Stimulated activated naive B cell treated with anti-CD40 and anti-IgM and Interleukin-4, amounts not matched to agents 10 μg/mL and 1 μg/mL and 100 μg/mL, for 72 hours (primary cell): ENCODE results near the gene TCF7L2.
A peak's percentile ranks its signal among the peaks of the same experiment; 100 is the strongest.

ENCODE experiments used
- ATAC-seq, 2 donors: fragments of 150-1000 bp; cut with Tn5 transposase; replicated peaks; 2 replicates each; pipeline ENCODE4 v1.10.0; 2021; ENCODE audit warnings: moderate library complexity in 1 of 2
- DNase-seq: peaks from one replicate; pipeline ENCODE4 v3.0.0; 2021
- H3K27ac Mint-ChIP-seq: one replicate; pipeline ENCODE4 v1.8.0; 2022; ENCODE audit warnings: mild to moderate bottlenecking, mixed read lengths
- H3K27me3 Mint-ChIP-seq, 2 donors: one replicate each; pipeline ENCODE4 v1.8.0; 2022; ENCODE audit warnings: mixed read lengths in 2 of 2
- H3K36me3 Mint-ChIP-seq, 2 donors: one replicate each; pipeline ENCODE4 v1.8.0; 2022; ENCODE audit warnings: mixed read lengths in 2 of 2, mild to moderate bottlenecking in 1 of 2
- H3K4me1 Mint-ChIP-seq, 2 donors: one replicate each; pipeline ENCODE4 v1.8.0; 2022; ENCODE audit warnings: mixed read lengths in 2 of 2, mild to moderate bottlenecking in 1 of 2
- H3K4me3 Mint-ChIP-seq, 2 donors: one replicate each; pipeline ENCODE4 v1.8.0; 2022; ENCODE audit warnings: mild to moderate bottlenecking in 2 of 2, mixed read lengths in 2 of 2, moderate library complexity in 1 of 2
- H3K9me3 Mint-ChIP-seq, 2 donors: one replicate each; pipeline ENCODE4 v1.8.0; 2022; ENCODE audit warnings: mixed read lengths in 2 of 2, mild to moderate bottlenecking in 1 of 2

The TCF7L2 gene

DNA sequence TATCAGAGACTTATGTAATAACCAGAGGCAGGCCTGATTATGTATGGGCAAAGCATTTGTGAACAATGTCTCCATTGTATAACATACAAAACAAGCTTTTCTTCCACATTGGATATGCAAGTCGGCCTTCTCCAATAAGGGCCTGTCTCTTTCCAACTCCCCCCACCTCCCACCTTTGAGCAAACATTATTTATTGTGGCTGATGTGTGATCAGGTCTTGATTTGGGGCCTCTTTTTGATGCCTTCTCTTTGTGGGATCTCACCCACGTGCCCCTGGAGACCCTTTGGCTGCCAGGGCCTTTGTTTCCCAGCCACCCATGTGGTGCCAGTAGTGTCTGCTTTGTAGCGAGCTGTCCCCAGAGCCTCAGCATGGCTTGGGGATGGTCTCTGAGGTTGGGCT lies 53.0 kb downstream of the TCF7L2 start:
- ATAC-seq = no peak
- peaks cover 43 to 66% of the 10 kb centered on the region in 2 donors for H3K27me3 Mint-ChIP-seq
- peaks cover 0 to 2% of the 10 kb centered on the region in 2 donors for H3K4me1 Mint-ChIP-seq

DNA sequence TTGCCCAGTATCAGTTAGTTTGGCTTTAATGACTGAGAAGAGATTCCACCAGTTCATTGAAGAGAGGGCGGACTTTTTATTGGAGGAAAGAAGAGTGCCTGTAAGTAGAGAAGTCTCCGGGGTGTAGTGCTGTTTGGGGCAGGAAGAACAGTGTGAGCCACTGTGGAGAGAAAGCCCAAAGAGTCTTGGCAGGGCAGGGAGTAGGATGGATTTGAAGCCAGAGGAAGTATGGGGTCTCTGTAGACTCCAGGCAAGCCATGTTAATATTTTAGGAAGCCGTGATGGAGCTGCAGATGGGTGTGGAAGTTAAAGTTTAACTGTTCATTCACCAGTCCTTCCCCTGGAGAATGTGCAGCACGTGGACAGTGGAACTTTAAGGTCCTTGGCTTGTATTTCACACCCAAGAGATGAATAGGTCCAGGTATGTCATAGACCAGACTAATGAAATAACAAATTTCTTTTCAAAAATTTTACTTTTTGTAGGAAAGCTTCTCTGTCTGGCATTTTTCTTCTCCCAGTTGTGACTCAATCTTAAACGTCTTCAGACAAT lies 54.1 kb downstream of the TCF7L2 start:
- H3K27me3 Mint-ChIP-seq = peaks cover 51 to 72% of the 10 kb centered on the region in 2 donors

More for the DNA sequence above, 53.0 kb downstream of the TCF7L2 start:
- Mint-ChIP-seq H3K27ac (no peak overlapping the region), H3K4me3 (no peak overlapping the region), H3K36me3 (no peaks in the 10 kb centered on the region), H3K9me3 (no peaks in the 10 kb centered on the region)
- DNase-seq = no peak

GRCh38 chr10:113005380-113005779 lies 55.3 kb downstream of the TCF7L2 start:
- no peak overlapping the region for H3K4me3 Mint-ChIP-seq
- H3K9me3 Mint-ChIP-seq = no peaks in the 10 kb centered on the region
- DNase-seq = no peak
- peaks cover 0 to 2% of the 10 kb centered on the region in 2 donors for H3K4me1 Mint-ChIP-seq
- H3K36me3 Mint-ChIP-seq = no peaks in the 10 kb centered on the region
- no peak for ATAC-seq
- peaks cover 56 to 70% of the 10 kb centered on the region in 2 donors for H3K27me3 Mint-ChIP-seq
- no peak overlapping the region for H3K27ac Mint-ChIP-seq

More for the DNA sequence above, 54.1 kb downstream of the TCF7L2 start:
- H3K9me3 Mint-ChIP-seq = no peaks in the 10 kb centered on the region
- no peak for ATAC-seq
- no peaks in the 10 kb centered on the region for H3K36me3 Mint-ChIP-seq
- no peak overlapping the region for H3K27ac Mint-ChIP-seq
- DNase-seq = no peak
- peaks cover 0 to 2% of the 10 kb centered on the region in 2 donors for H3K4me1 Mint-ChIP-seq
- no peak overlapping the region for H3K4me3 Mint-ChIP-seq

GRCh38 chr10:113006656-113007342 lies 56.8 kb downstream of the TCF7L2 start:
- Mint-ChIP-seq H3K4me1 (peaks cover 0 to 2% of the 10 kb centered on the region in 2 donors), H3K27me3 (peaks cover 52 to 57% of the 10 kb centered on the region in 2 donors), H3K36me3 (no peaks in the 10 kb centered on the region), H3K27ac (no peak overlapping the region), H3K9me3 (no peaks in the 10 kb centered on the region), H3K4me3 (no peak overlapping the region)
- DNase-seq = no peak
- peak; percentile 6 to 31 for ATAC-seq

DNA sequence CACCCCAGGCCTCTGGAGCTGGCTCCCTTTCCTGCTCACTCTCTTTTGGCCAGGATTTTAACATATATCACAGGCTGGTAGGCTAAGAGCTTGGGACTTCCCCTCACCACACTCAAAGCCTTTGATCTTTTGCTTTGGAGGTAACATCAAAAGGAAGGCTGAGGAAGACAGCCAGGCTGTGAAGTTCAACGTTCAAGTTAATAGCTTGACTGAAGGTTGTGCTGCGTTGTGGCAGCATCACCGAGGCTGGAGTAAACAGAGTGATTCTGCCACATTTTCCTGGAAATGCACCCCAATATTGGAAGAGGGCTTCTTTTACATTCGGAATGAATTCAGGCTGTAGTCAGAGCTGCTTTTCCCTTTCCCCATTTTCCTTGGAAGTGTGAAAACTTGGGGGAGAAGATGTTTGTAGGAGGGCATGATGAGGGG lies 57.3 kb downstream of the TCF7L2 start:
- peak; percentile 80 to 82 for ATAC-seq

GRCh38 chr10:113007821-113008220 lies 57.8 kb downstream of the TCF7L2 start:
- DNase-seq = no peak
- peaks cover 0 to 2% of the 10 kb centered on the region in 2 donors for H3K4me1 Mint-ChIP-seq
- H3K27me3 Mint-ChIP-seq = peaks cover 51 to 52% of the 10 kb centered on the region in 2 donors
- no peaks in the 10 kb centered on the region for H3K36me3 Mint-ChIP-seq
- H3K27ac Mint-ChIP-seq = no peak overlapping the region
- H3K9me3 Mint-ChIP-seq = no peaks in the 10 kb centered on the region
- no peak overlapping the region for H3K4me3 Mint-ChIP-seq
- ATAC-seq = peak in 1 of 2 donors; percentile 41

More for the DNA sequence above, 57.3 kb downstream of the TCF7L2 start:
- Mint-ChIP-seq H3K9me3 (no peaks in the 10 kb centered on the region), H3K27ac (no peak overlapping the region), H3K4me3 (no peak overlapping the region), H3K36me3 (no peaks in the 10 kb centered on the region), H3K4me1 (peaks cover 0 to 2% of the 10 kb centered on the region in 2 donors), H3K27me3 (peaks cover 52% of the 10 kb centered on the region in 2 donors)
- no peak for DNase-seq

DNA sequence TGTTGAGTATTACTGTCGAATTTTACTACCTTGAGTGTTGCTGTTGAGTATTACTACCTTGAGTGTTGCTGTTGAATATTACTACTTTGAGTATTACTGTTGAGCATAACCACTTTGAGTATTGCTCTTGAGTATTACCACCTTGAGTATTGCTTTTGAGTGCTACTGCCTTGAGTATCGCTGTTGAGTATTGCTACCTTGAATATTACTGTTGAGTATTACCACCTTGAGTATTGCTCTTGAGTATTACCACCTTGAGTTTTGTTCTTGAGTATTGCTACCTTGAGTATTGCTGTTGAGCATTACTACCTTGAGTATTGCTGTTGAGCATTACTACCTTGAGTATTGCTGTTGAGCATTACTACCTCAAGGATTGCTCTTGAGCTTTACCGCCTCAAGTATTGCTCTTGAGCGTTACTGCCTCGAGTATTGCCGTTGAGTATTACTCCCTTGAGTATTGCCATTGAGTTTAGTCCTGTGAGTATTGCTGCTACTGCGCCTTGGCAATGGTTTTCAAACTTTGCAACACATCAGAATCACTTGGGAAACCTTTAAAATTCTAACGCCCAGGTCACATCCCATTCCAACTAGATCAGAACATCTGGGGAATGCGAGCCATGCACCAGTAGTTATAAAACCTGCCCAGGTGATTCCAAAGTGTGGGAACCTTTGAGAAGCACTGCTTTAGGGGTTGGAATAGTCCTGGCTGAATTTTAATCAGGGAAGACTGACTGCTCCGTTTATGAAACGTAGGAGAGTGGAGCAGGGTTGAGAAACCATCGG lies 61.7 kb downstream of the TCF7L2 start:
- ATAC-seq (no peak), DNase-seq (no peak)
- Mint-ChIP-seq H3K27ac (no peak overlapping the region), H3K4me3 (no peak overlapping the region), H3K36me3 (no peaks in the 10 kb centered on the region), H3K9me3 (no peaks in the 10 kb centered on the region), H3K27me3 (peaks cover 29 to 32% of the 10 kb centered on the region in 2 donors), H3K4me1 (peaks cover 0 to 2% of the 10 kb centered on the region in 2 donors)

- H3K9me3 Mint-ChIP-seq = no peaks in the 10 kb centered on the region
- H3K27me3 Mint-ChIP-seq = peaks cover 4 to 7% of the 10 kb centered on the region in 2 donors
- no peak overlapping the region for H3K4me3 Mint-ChIP-seq
- DNase-seq (no peak), ATAC-seq (no peak)
- no peaks in the 10 kb centered on the region for H3K4me1 Mint-ChIP-seq
- H3K36me3 Mint-ChIP-seq = no peaks in the 10 kb centered on the region
- no peak overlapping the region for H3K27ac Mint-ChIP-seq
Measured at GRCh38 chr10:113015201-113015600, 65.2 kb downstream of the TCF7L2 start.

GRCh38 chr10:113017376-113017775 lies 67.3 kb downstream of the TCF7L2 start:
- no peak overlapping the region for H3K27ac Mint-ChIP-seq
- no peak for DNase-seq

GRCh38 chr10:113018034-113018433 lies 68.0 kb downstream of the TCF7L2 start:
- Mint-ChIP-seq H3K27ac (no peak overlapping the region), H3K9me3 (no peaks in the 10 kb centered on the region), H3K36me3 (no peaks in the 10 kb centered on the region), H3K4me3 (no peak overlapping the region), H3K27me3 (peaks cover 4 to 7% of the 10 kb centered on the region in 2 donors), H3K4me1 (no peaks in the 10 kb centered on the region)
- DNase-seq (no peak), ATAC-seq (no peak)

More at GRCh38 chr10:113017376-113017775, 67.3 kb downstream of the TCF7L2 start:
- Mint-ChIP-seq H3K9me3 (no peaks in the 10 kb centered on the region), H3K4me1 (no peaks in the 10 kb centered on the region), H3K4me3 (no peak overlapping the region), H3K27me3 (peaks cover 4 to 7% of the 10 kb centered on the region in 2 donors), H3K36me3 (no peaks in the 10 kb centered on the region)
- no peak for ATAC-seq

DNA sequence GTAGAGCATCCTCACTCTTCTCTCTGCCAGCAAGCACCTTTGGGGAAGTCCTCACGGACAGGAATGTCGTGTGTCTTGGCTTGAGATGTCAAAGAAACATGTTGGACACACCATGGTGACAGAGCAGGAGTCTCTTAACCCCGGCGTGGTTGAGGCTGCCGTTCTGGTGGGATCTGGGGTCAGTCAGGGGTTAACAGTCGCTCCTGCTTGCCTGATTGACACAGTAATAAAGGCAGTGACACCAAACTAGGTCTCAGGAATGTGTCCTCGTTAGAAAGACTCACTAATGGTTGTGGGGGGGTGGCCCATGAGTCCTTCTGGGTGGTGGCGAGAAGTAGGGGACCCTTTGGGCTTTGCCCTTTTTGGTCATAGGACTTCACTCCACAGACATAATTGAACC lies 69.0 kb downstream of the TCF7L2 start:
- DNase-seq (no peak), ATAC-seq (no peak)
- Mint-ChIP-seq H3K36me3 (no peaks in the 10 kb centered on the region), H3K27me3 (peaks cover 3 to 4% of the 10 kb centered on the region in 2 donors), H3K4me3 (no peak overlapping the region), H3K4me1 (no peaks in the 10 kb centered on the region), H3K9me3 (no peaks in the 10 kb centered on the region), H3K27ac (no peak overlapping the region)

DNA sequence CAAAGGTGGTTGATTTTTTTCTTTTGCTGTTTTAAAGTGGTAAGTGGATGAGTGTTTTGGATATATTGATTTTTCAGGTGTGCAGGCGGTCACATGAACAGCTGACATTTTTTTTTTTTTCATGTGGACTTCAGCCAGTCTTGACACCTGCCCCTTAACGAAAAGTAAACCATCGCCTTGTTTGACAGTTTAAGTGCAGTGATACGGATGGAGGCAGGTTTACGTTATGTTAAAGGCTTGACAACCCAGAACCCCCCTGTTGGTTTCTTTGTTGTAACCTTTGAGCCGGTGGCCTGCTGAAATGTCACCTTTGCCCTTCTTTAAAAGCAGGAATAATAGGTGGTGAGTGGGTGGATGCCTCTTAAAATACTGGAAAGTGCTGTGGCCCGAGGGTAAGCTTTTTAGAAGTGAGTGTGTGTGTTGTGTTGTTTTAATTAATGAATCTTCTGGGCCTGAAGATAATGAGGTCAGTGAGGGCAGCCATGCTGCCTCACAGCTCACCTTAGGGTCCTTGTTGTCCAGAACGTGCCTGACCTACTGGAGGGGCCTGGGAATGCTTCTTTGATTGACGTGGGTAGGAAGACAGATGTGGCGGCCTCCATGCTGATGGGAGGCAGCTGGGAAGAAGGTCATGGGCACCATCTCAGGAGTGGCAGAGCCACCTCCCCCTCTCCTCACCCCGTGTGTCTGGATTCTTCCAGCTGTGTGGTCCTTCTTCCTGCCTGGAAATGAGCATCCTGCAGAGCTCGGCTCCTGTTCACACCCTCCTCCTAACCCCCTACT lies 69.8 kb downstream of the TCF7L2 start:
- no peak overlapping the region for H3K27ac Mint-ChIP-seq
- H3K4me1 Mint-ChIP-seq = no peaks in the 10 kb centered on the region
- no peak overlapping the region for H3K4me3 Mint-ChIP-seq
- ATAC-seq = no peak
- H3K36me3 Mint-ChIP-seq = no peaks in the 10 kb centered on the region
- peaks cover 3 to 4% of the 10 kb centered on the region in 2 donors for H3K27me3 Mint-ChIP-seq
- H3K9me3 Mint-ChIP-seq = no peaks in the 10 kb centered on the region
- no peak for DNase-seq

GRCh38 chr10:113020475-113020753 lies 70.4 kb downstream of the TCF7L2 start:
- ATAC-seq (no peak), DNase-seq (no peak)
- Mint-ChIP-seq H3K27me3 (peaks cover 3 to 4% of the 10 kb centered on the region in 2 donors), H3K4me3 (no peak overlapping the region), H3K4me1 (no peaks in the 10 kb centered on the region), H3K27ac (no peak overlapping the region), H3K9me3 (no peaks in the 10 kb centered on the region), H3K36me3 (no peaks in the 10 kb centered on the region)

DNA sequence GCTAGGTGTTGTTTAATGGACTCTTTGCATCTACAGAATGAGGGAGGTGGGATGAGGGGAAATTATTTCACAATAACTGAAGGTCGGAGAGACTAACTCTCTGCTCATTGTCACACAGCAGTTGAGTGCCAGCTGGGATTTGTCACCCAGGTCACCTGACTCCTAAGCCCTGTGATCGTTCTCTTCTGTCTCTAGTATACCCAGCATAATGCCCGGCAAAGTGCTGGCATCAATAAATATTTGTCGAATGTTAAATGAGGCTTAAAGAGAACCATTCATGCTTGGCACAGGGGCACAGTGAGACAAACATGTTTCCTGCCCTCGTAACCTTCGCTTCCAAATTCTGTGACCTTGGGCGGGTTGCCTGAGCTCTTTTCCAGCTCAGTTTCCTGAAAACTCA lies 70.8 kb downstream of the TCF7L2 start:
- H3K27me3 Mint-ChIP-seq = peaks cover 3 to 4% of the 10 kb centered on the region in 2 donors
- H3K4me1 Mint-ChIP-seq = no peaks in the 10 kb centered on the region
- DNase-seq (no peak), ATAC-seq (no peak)
- H3K36me3 Mint-ChIP-seq = no peaks in the 10 kb centered on the region
- H3K9me3 Mint-ChIP-seq = no peaks in the 10 kb centered on the region
- H3K4me3 Mint-ChIP-seq = no peak overlapping the region
- no peak overlapping the region for H3K27ac Mint-ChIP-seq
